H9 (cell line): Measurements from ENCODE around the gene HYAL3. TPM values are rescaled to one million over a fixed set of nuclear protein-coding genes. Genes with fewer than 3 reads are reported as not detected.

ENCODE experiments used
- DNase-seq: peaks from one replicate; pipeline ENCODE4 v3.0.0-alpha.2; 2017
- H2AFZ ChIP-seq: one replicate; pipeline ENCODE4 v1.6.1; 2013; ENCODE audit warnings: mild to moderate bottlenecking, low read length, control low read depth, moderate library complexity
- H2AK5ac ChIP-seq: 2 replicates; pipeline ENCODE4 v1.6.1; 2013; ENCODE audit warnings: low read length, control low read depth, mixed read lengths; ENCODE audit not compliant: insufficient read length
- H2BK120ac ChIP-seq: one replicate; pipeline ENCODE4 v1.6.1; 2013; ENCODE audit warnings: low read depth, mild to moderate bottlenecking, low read length, control low read depth, inconsistent platforms; ENCODE audit not compliant: poor library complexity, severe bottlenecking
- H2BK12ac ChIP-seq: 2 replicates; pipeline ENCODE4 v1.6.1; 2013; ENCODE audit warnings: low read length, control low read depth, mixed read lengths, low read depth; ENCODE audit not compliant: insufficient read length
- H2BK15ac ChIP-seq: 2 replicates; pipeline ENCODE4 v1.6.1; 2013; ENCODE audit warnings: low read depth, low read length, control low read depth
- H2BK20ac ChIP-seq: one replicate; pipeline ENCODE4 v1.6.1; 2013; ENCODE audit warnings: low read depth, mild to moderate bottlenecking, low read length, control low read depth, inconsistent platforms; ENCODE audit not compliant: poor library complexity, severe bottlenecking
- H2BK5ac ChIP-seq: 2 replicates; pipeline ENCODE4 v1.6.1; 2013; ENCODE audit warnings: low read length, control low read depth, mixed read lengths; ENCODE audit not compliant: insufficient read length
- H3K14ac ChIP-seq: 2 replicates; pipeline ENCODE4 v1.6.1; 2013; ENCODE audit warnings: low read length, control low read depth; ENCODE audit not compliant: insufficient read depth
- H3K18ac ChIP-seq: 2 replicates; pipeline ENCODE4 v1.6.1; 2013; ENCODE audit warnings: low read depth, mild to moderate bottlenecking, mixed read lengths, low read length, control low read depth; ENCODE audit not compliant: insufficient read length
- H3K23ac ChIP-seq: 2 replicates; pipeline ENCODE4 v1.6.1; 2013; ENCODE audit warnings: low read length, control low read depth, mixed read lengths, low read depth; ENCODE audit not compliant: insufficient read length
- H3K23me2 ChIP-seq: 2 replicates; pipeline ENCODE4 v1.6.1; 2013; ENCODE audit warnings: low read depth, mild to moderate bottlenecking, mixed read lengths, low read length, control low read depth; ENCODE audit not compliant: insufficient read length, poor library complexity, severe bottlenecking
- H3K27ac ChIP-seq: 2 replicates; pipeline ENCODE4 v1.5.1; 2013; ENCODE audit warnings: low read length, control low read depth, mixed read lengths, low read depth; ENCODE audit not compliant: insufficient read length
- H3K27me3 ChIP-seq: 2 replicates; pipeline ENCODE4 v1.6.1; 2013; ENCODE audit warnings: low read length, control low read depth, inconsistent platforms; ENCODE audit not compliant: insufficient read depth
- H3K4ac ChIP-seq: 2 replicates; pipeline ENCODE4 v1.6.1; 2013; ENCODE audit warnings: low read depth, mild to moderate bottlenecking, control low read depth, inconsistent platforms, low read length, moderate library complexity
- H3K4me1 ChIP-seq: 2 replicates; pipeline ENCODE4 v1.6.1; 2013; ENCODE audit warnings: low read length, control low read depth, inconsistent platforms; ENCODE audit not compliant: insufficient read depth
- H3K4me2 ChIP-seq: 2 replicates; pipeline ENCODE4 v1.6.1; 2013; ENCODE audit warnings: low read length, control low read depth, mixed read lengths; ENCODE audit not compliant: insufficient read length, insufficient read depth
- H3K56ac ChIP-seq: 2 replicates; pipeline ENCODE4 v1.6.1; 2013; ENCODE audit warnings: low read depth, mild to moderate bottlenecking, mixed read lengths, low read length, control low read depth; ENCODE audit not compliant: insufficient read length
- H3K79me1 ChIP-seq: 2 replicates; pipeline ENCODE4 v1.6.1; 2013; ENCODE audit warnings: low read depth, mild to moderate bottlenecking, moderate library complexity, low read length, control low read depth, inconsistent platforms; ENCODE audit not compliant: insufficient read depth, poor library complexity, severe bottlenecking
- H3K79me2 ChIP-seq: 2 replicates; pipeline ENCODE4 v1.6.1; 2013; ENCODE audit warnings: low read length, control low read depth, inconsistent platforms; ENCODE audit not compliant: insufficient read depth
- H3K9ac ChIP-seq: 2 replicates; pipeline ENCODE4 v1.6.1; 2013; ENCODE audit warnings: low read length, control low read depth, mixed read lengths; ENCODE audit not compliant: insufficient read length; ENCODE audit errors: extremely low read depth
- H3K9me3 ChIP-seq: one replicate; pipeline ENCODE4 v1.6.1; 2013; ENCODE audit warnings: low read depth, low read length, inconsistent platforms; ENCODE audit not compliant: control insufficient read depth
- H3T11ph ChIP-seq: one replicate; pipeline ENCODE4 v1.6.1; 2013; ENCODE audit warnings: mild to moderate bottlenecking, low read length, control low read depth, inconsistent platforms
- H4K20me1 ChIP-seq: one replicate; pipeline ENCODE4 v1.6.1; 2013; ENCODE audit not compliant: control insufficient read depth, insufficient read length, insufficient read depth
- H4K5ac ChIP-seq: 2 replicates; pipeline ENCODE4 v1.6.1; 2013; ENCODE audit warnings: low read depth, mild to moderate bottlenecking, mixed read lengths, low read length, control low read depth; ENCODE audit not compliant: insufficient read length
- H4K8ac ChIP-seq: replicated peaks from 2 replicates; pipeline ENCODE4 v1.6.1; 2013; ENCODE audit warnings: low read length, control low read depth, mixed read lengths, low read depth; ENCODE audit not compliant: insufficient read length
- H4K91ac ChIP-seq: 2 replicates; pipeline ENCODE4 v1.6.1; 2013; ENCODE audit warnings: low read depth, mild to moderate bottlenecking, moderate library complexity, mixed read lengths, low read length, control low read depth; ENCODE audit not compliant: insufficient read length
- H3K27ac Mint-ChIP-seq, 3 experiments: 2 replicates in 2 of 3; 3 replicates in 1 of 3; pipeline ENCODE4 v1.8.0; 2020 to 2021; ENCODE audit warnings: mixed read lengths in 3 of 3, mild to moderate bottlenecking in 1 of 3, moderate library complexity in 1 of 3
- H3K27me3 Mint-ChIP-seq: 2 replicates; pipeline ENCODE4 v1.8.0; 2021; ENCODE audit warnings: low read depth, mild to moderate bottlenecking, moderate library complexity, mixed read lengths
- H3K36me3 Mint-ChIP-seq, 3 experiments: 2 replicates in 2 of 3; 3 replicates in 1 of 3; pipeline ENCODE4 v1.8.0; 2020 to 2021; ENCODE audit warnings: low read depth in 3 of 3, mixed read lengths in 3 of 3; ENCODE audit not compliant: insufficient read depth in 1 of 3
- H3K4me1 Mint-ChIP-seq, 2 experiments: 2 replicates each; pipeline ENCODE4 v1.8.0; 2020; ENCODE audit warnings: mixed read lengths in 2 of 2
- H3K4me3 Mint-ChIP-seq, 2 experiments: 2 replicates in 1 of 2; 3 replicates in 1 of 2; pipeline ENCODE4 v1.8.0; 2020 to 2021; ENCODE audit warnings: mild to moderate bottlenecking in 2 of 2, mixed read lengths in 2 of 2, moderate library complexity in 1 of 2
- H3K9me3 Mint-ChIP-seq, 2 experiments: 2 replicates in 1 of 2; 3 replicates in 1 of 2; pipeline ENCODE4 v1.8.0; 2020; ENCODE audit warnings: mild to moderate bottlenecking in 2 of 2, mixed read lengths in 2 of 2, moderate library complexity in 1 of 2
- CTCF ChIP-seq: fragments of 200-600 bp; sonication (generic); conservative IDR thresholded peaks from 3 replicates; pipeline ENCODE4 v1.8.0; 2021; ENCODE audit warnings: antibody characterized with exemption, mild to moderate bottlenecking
- WGBS: extraction: QIAGEN DNeasy Blood & Tissue Kit; methylation state at CpG from one replicate; pipeline ENCODE4 v1.1.7; 2013; ENCODE audit warnings: missing lambda C conversion rate, low lambda C conversion rate, mixed read lengths; ENCODE audit not compliant: insufficient read length; ENCODE audit errors: extremely low coverage; 5-methylcytosine and 5-hydroxymethylcytosine counted together
- total RNA-seq: library from RNA; stranded (reverse); gene quantifications from 2 replicates; pipeline ENCODE4 v1.2.1, GENCODE V29; 2021

Gene HYAL3
- total RNA-seq, 1 experiment from 2014 or later = 3.1 TPM

GRCh38 chr3:50293079-50293801 lies 6.0 kb downstream of the HYAL3 start:
- H4K5ac ChIP-seq = no peak overlapping the region
- no peak overlapping the region for H3K18ac ChIP-seq
- H3T11ph ChIP-seq = no peak overlapping the region
- H3K9ac ChIP-seq = no peak overlapping the region
- H2AFZ ChIP-seq = no peak overlapping the region
- no peak overlapping the region for H3K14ac ChIP-seq
- H4K8ac ChIP-seq = no peak overlapping the region
- H3K4me1 ChIP-seq = no peaks in the 10 kb centered on the region
- no peak overlapping the region for H3K23ac ChIP-seq
- H3K23me2 ChIP-seq = peaks cover 5% of the 10 kb centered on the region
- no peak overlapping the region for H2BK120ac ChIP-seq
- no CpG with 5 or more reads among the region's 12 CpGs for WGBS
- peak overlapping the region; percentile 82 to 87; a peak in 2 of 5 replicates for H3K4me3 Mint-ChIP-seq
- no peak overlapping the region for H2BK15ac ChIP-seq
- no peak overlapping the region for H4K91ac ChIP-seq
- H3K4me1 Mint-ChIP-seq = peaks cover 14% of the 10 kb centered on the region in 2 experiments
- no peak overlapping the region for H2AK5ac ChIP-seq
- peak overlapping the region; percentile 87 to 99 (median 96); a peak in 5 of 7 replicates for H3K27ac Mint-ChIP-seq
- H3K27me3 Mint-ChIP-seq = no peaks in the 10 kb centered on the region
- H3K9me3 ChIP-seq = no peaks in the 10 kb centered on the region
- H2BK20ac ChIP-seq = no peak overlapping the region
- H4K20me1 ChIP-seq = no peaks in the 10 kb centered on the region
- peaks cover 23 to 36% (median 28%) of the 10 kb centered on the region in 3 experiments; a peak in 6 of 7 replicates for H3K36me3 Mint-ChIP-seq
- H2BK12ac ChIP-seq = no peak overlapping the region
- no peak overlapping the region for H3K4ac ChIP-seq
- no peak overlapping the region for H3K4me2 ChIP-seq
- H3K27ac ChIP-seq = no peak overlapping the region
- H3K27me3 ChIP-seq = no peaks in the 10 kb centered on the region
- DNase-seq = no peak
- no peaks in the 10 kb centered on the region; a peak in 1 of 5 replicates for H3K9me3 Mint-ChIP-seq
- no peak overlapping the region for H2BK5ac ChIP-seq
- no peak overlapping the region for H3K56ac ChIP-seq
- TF ChIP-seq CTCF = no peak
- H3K79me1 ChIP-seq = no peaks in the 10 kb centered on the region
- peaks cover 3% of the 10 kb centered on the region; the same call in 1 of the 2 replicates for H3K79me2 ChIP-seq
